Pons (tissue), 1 donor: Measurements from ENCODE around the gene ZNF559.

ENCODE experiments used
- DNase-seq: peaks from one replicate; pipeline ENCODE4 v3.0.0-alpha.2; 2016; ENCODE audit warnings: low spot score

Gene ZNF559

DNA sequence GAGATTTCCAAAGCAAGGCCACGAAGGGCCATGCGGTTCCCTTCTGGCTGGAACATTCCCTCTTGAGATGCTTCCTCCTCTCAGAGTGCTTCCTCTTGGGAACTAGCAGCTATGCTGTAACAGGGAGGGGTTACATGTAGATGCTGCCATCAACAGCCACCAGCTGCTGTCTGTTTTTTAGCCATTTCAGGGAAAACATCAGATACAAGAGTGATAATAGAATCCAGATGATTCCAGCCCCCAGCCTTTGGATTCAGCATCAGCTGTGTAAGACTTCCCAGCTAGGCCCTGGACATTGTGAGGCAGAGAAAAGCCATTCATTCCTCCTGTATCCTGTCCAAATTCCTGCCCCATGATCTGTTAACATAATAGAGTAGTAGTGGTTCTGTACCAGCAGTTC, 30.7 kb downstream of the ZNF559 start:
- DNase-seq = no peak

DNA sequence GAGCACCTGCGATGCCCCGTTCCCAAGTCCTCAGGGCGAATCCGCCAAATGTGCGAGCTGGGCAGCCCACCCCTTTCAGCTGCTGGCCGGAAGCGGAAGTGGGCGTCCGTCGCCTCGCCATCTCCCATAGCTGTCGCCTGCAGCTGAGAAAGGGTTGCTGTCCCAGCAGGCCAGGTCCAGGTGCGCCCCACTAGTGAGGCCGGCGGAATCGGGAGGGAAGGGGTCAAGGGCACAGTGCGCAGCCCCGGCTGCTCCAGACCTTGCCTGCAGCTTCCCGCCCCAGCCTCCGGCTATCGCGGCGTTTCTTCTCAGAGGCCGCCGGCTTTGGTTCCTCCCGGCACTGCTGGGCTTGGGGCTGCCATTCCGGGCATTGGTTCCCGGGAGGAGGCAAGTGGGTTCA, 38.9 kb downstream of the ZNF559 start, which contains the start of gene ZNF177:
Gene ZNF177 (plus strand): TSS at position 109 of the 400 bp plus-strand sequence. CDS start 15,299 bp downstream, outside the sequence.
- DNase-seq = no peak

DNA sequence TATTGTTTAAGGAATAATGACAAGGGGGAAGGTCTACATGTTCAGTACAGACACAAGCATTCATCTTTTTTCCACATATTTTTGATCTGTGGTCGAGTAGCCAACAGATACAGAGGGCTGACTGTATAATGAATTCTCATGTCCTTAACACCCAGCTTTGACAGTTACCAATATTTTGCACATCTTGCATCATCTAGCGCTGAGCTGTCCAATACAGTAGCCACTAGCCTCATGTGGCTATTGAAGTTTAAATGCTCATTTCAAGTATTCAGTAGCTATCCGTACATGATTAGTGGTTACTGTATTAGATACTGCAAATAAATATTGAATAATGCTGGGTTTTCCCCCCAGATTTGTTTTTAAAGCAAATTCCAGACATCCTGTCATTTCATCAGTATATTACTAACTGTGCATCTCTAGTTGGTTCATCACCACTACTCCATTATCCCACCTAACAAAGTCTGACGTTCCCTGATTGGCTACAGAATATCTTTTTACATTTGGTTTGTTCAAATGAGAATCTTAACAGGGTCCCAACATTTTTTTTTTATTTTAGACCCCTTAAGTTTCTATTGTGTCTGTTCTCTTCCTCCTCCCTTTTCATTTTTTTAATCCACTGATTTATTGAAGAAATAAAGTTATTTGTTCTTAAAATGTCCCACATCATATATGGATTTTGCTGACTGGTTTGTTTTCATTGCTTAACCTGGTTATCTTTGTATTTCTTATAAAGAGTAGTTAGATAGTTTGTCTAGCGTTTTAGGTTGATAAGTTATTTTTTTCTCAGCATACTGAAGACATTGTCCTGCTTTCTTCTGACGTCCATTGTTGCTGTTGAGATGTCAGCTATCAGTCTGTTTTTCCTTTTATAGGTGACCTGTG, 47.0 kb downstream of the ZNF559 start:
- DNase-seq = no peak

DNA sequence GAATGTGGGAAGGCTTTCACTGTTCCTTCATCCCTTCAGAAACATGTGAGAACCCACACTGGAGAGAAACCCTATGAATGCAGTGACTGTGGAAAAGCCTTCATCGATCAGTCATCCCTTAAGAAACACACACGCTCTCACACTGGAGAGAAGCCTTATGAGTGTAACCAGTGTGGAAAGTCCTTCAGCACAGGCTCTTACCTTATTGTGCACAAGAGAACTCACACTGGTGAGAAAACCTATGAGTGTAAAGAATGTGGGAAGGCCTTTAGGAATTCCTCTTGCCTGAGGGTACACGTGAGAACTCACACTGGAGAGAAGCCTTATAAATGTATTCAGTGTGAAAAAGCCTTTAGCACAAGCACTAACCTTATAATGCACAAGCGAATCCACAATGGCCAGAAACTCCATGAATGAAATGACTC, 57.4 kb downstream of the ZNF559 start:
- DNase-seq = no peak
